Activated naive CD4-positive, alpha-beta T cell treated with anti-CD3 and anti-CD28 coated beads, Interleukin-2, amount 50 U/mL, for 16 hours (primary cell): ENCODE measurements around the gene TRABD2A.

Source experiments
- DNase-seq: peaks from one replicate; pipeline ENCODE4 v3.0.0-alpha.2; 2020

TRABD2A gene

GRCh38 chr2:84904151-84904550 is 23.3 kb upstream of the TRABD2A start:
- no peak for DNase-seq

- no peak for DNase-seq
Observed at GRCh38 chr2:84902526-84902925, 21.6 kb upstream of the TRABD2A start.

- DNase-seq = no peak
Observed at GRCh38 chr2:84901593-84902120, 20.8 kb upstream of the TRABD2A start.

GRCh38 chr2:84900971-84901370 is 20.1 kb upstream of the TRABD2A start:
- DNase-seq = no peak

- DNase-seq = no peak
Observed at GRCh38 chr2:84899304-84900204, 18.7 kb upstream of the TRABD2A start.

GRCh38 chr2:84897773-84898172 is 16.9 kb upstream of the TRABD2A start:
- DNase-seq = no peak

- DNase-seq = no peak
Observed at GRCh38 chr2:84896567-84896966, 15.7 kb upstream of the TRABD2A start.

- no peak for DNase-seq
Observed at GRCh38 chr2:84894758-84895520, 14.1 kb upstream of the TRABD2A start.

- DNase-seq = no peak
Observed at GRCh38 chr2:84894131-84894586, 13.3 kb upstream of the TRABD2A start.

GRCh38 chr2:84891355-84892010 is 10.6 kb upstream of the TRABD2A start:
- DNase-seq = no peak

- DNase-seq = no peak
Observed at GRCh38 chr2:84889332-84889731, 8.4 kb upstream of the TRABD2A start.

- DNase-seq = peak; percentile 51
Observed at GRCh38 chr2:84888401-84889276, 7.8 kb upstream of the TRABD2A start.

- no peak for DNase-seq
Observed at GRCh38 chr2:84886791-84887190, 5.9 kb upstream of the TRABD2A start.

- DNase-seq = no peak
Observed at GRCh38 chr2:84885111-84885510, 4.2 kb upstream of the TRABD2A start.

GRCh38 chr2:84884449-84884848 is 3.6 kb upstream of the TRABD2A start:
- no peak for DNase-seq

GRCh38 chr2:84882775-84883550 is 2.1 kb upstream of the TRABD2A start:
- no peak for DNase-seq

- no peak for DNase-seq
Observed at GRCh38 chr2:84882414-84882738, 1.5 kb upstream of the TRABD2A start.

GRCh38 chr2:84881581-84882413 is 913 bp upstream of the TRABD2A start:
- DNase-seq = peak; percentile 89

GRCh38 chr2:84880395-84880644 is 564 bp downstream of the TRABD2A start:
- DNase-seq = no peak

- peak; percentile 41 for DNase-seq
Observed at GRCh38 chr2:84879584-84880394, 1.1 kb downstream of the TRABD2A start.
